HUES64 (cell line): ENCODE measurements around the gene GPHA2.

Experiments used
- H3K27ac ChIP-seq: 2 replicates; pipeline ENCODE4 v1.7.0; 2013; ENCODE audit warnings: low read depth, low read length, inconsistent platforms
- H3K27me3 ChIP-seq: 2 replicates; pipeline ENCODE4 v1.6.1; 2013; ENCODE audit warnings: mild to moderate bottlenecking, low read length; ENCODE audit not compliant: insufficient read depth
- H3K36me3 ChIP-seq: 2 replicates; pipeline ENCODE4 v1.6.1; 2013; ENCODE audit warnings: mild to moderate bottlenecking, low read length; ENCODE audit not compliant: insufficient read depth
- H3K4me1 ChIP-seq: 2 replicates; pipeline ENCODE4 v1.6.1; 2013; ENCODE audit warnings: mild to moderate bottlenecking, low read length, moderate library complexity; ENCODE audit not compliant: insufficient read depth
- H3K4me3 ChIP-seq: 2 replicates; pipeline ENCODE4 v1.5.1; 2013; ENCODE audit warnings: mild to moderate bottlenecking, low read length, moderate library complexity
- H3K9ac ChIP-seq: 2 replicates; pipeline ENCODE4 v1.6.1; 2013; ENCODE audit warnings: mild to moderate bottlenecking, low read depth, low read length
- H3K9me3 ChIP-seq: 2 replicates; pipeline ENCODE4 v1.6.1; 2013; ENCODE audit warnings: low read depth, low read length; ENCODE audit not compliant: insufficient read depth
- WGBS: fragments of 150-250, 120-280 bp; methylation state at CpG from one replicate; pipeline ENCODE4 v1.1.7; 2013; ENCODE audit warnings: missing lambda C conversion rate; 5-methylcytosine and 5-hydroxymethylcytosine counted together

GPHA2 gene

GRCh38 chr11:64897381-64898075 lies 38.2 kb downstream of the GPHA2 start:
- Histone ChIP-seq H3K36me3 (peaks cover 20% of the 10 kb centered on the region), H3K4me1 (no peaks in the 10 kb centered on the region), H3K9ac (no peak overlapping the region), H3K4me3 (no peak overlapping the region), H3K27me3 (no peaks in the 10 kb centered on the region), H3K9me3 (no peaks in the 10 kb centered on the region), H3K27ac (no peak overlapping the region)
- 96% methylated on average over 19 of the region's 19 CpGs for WGBS

DNA sequence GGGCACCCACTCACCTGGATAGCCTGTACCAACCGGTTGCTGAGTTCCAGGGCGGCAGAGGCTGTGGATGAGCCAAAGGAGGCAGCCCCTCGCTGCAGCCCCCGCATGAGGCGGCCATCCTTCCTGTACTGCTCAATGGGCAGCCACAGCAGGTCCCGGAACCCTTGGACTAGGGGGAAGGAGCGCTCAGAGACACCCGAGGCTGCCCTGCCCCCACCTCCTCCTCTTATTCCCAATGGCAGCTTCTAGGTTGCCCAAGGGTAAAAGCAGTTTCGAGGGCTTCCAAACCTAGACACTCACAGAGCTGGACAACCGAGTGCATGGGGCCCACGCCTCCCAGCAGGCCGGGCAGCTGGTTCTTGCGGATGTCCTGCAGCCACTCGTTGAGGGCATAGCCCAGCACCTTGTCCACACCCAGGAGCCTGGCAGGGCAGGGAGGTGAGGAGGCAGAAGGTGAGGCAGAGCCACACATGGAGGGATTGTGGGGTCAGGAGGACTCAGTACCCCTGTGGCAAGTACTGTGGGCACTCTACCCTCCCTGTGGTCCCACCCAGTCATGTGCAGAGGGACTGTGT lies 39.2 kb downstream of the GPHA2 start:
- H3K27ac ChIP-seq = no peak overlapping the region
- H3K36me3 ChIP-seq = peaks cover 20% of the 10 kb centered on the region
- H3K9ac ChIP-seq = no peak overlapping the region
- no peaks in the 10 kb centered on the region for H3K27me3 ChIP-seq
- H3K4me1 ChIP-seq = no peaks in the 10 kb centered on the region
- 94% methylated on average over 14 of the region's 14 CpGs for WGBS
- no peaks in the 10 kb centered on the region for H3K9me3 ChIP-seq
- no peak overlapping the region for H3K4me3 ChIP-seq

GRCh38 chr11:64894812-64895452 lies 40.8 kb downstream of the GPHA2 start:
- no peaks in the 10 kb centered on the region for H3K9me3 ChIP-seq
- peaks cover 17% of the 10 kb centered on the region for H3K36me3 ChIP-seq
- no peak overlapping the region for H3K9ac ChIP-seq
- H3K4me1 ChIP-seq = no peaks in the 10 kb centered on the region
- 95% methylated on average over 39 of the region's 39 CpGs for WGBS
- H3K4me3 ChIP-seq = no peak overlapping the region
- H3K27me3 ChIP-seq = no peaks in the 10 kb centered on the region
- H3K27ac ChIP-seq = no peak overlapping the region

GRCh38 chr11:64894070-64894811 lies 41.5 kb downstream of the GPHA2 start:
- 46% methylated on average over 14 of the region's 14 CpGs for WGBS

GRCh38 chr11:64893194-64894069 lies 42.3 kb downstream of the GPHA2 start:
- H3K4me1 ChIP-seq = peaks cover 5% of the 10 kb centered on the region; the same call in 1 of the 2 replicates
- no peaks in the 10 kb centered on the region for H3K9me3 ChIP-seq
- no peak overlapping the region for H3K4me3 ChIP-seq
- H3K27ac ChIP-seq = no peak overlapping the region
- 91% methylated on average over 24 of the region's 25 CpGs for WGBS
- peaks cover 15% of the 10 kb centered on the region for H3K36me3 ChIP-seq
- H3K9ac ChIP-seq = no peak overlapping the region
- no peaks in the 10 kb centered on the region for H3K27me3 ChIP-seq

More at GRCh38 chr11:64894070-64894811, 41.5 kb downstream of the GPHA2 start:
- Histone ChIP-seq H3K36me3 (peaks cover 17% of the 10 kb centered on the region), H3K27ac (no peak overlapping the region), H3K4me1 (no peaks in the 10 kb centered on the region), H3K9me3 (no peaks in the 10 kb centered on the region), H3K4me3 (no peak overlapping the region), H3K9ac (no peak overlapping the region), H3K27me3 (no peaks in the 10 kb centered on the region)

- H3K9ac ChIP-seq = no peak overlapping the region
- no peak overlapping the region for H3K27ac ChIP-seq
- no peaks in the 10 kb centered on the region for H3K27me3 ChIP-seq
- 93% methylated on average over 10 of the region's 10 CpGs for WGBS
- H3K36me3 ChIP-seq = peaks cover 9% of the 10 kb centered on the region; the same call in 1 of the 2 replicates
- H3K9me3 ChIP-seq = no peaks in the 10 kb centered on the region
- no peak overlapping the region for H3K4me3 ChIP-seq
- peaks cover 9% of the 10 kb centered on the region; the same call in 1 of the 2 replicates for H3K4me1 ChIP-seq
Observed at GRCh38 chr11:64892838-64893193, 42.9 kb downstream of the GPHA2 start.

- Histone ChIP-seq H3K9ac (no peak overlapping the region; the same call in 1 of the 2 replicates), H3K4me1 (peaks cover 9% of the 10 kb centered on the region; the same call in 1 of the 2 replicates), H3K36me3 (peaks cover 5% of the 10 kb centered on the region; the same call in 1 of the 2 replicates), H3K4me3 (no peak overlapping the region), H3K9me3 (no peaks in the 10 kb centered on the region), H3K27me3 (no peaks in the 10 kb centered on the region), H3K27ac (no peak overlapping the region)
- 93% methylated on average over 11 of the region's 11 CpGs for WGBS
Observed at GRCh38 chr11:64892411-64892831, 43.3 kb downstream of the GPHA2 start.

DNA sequence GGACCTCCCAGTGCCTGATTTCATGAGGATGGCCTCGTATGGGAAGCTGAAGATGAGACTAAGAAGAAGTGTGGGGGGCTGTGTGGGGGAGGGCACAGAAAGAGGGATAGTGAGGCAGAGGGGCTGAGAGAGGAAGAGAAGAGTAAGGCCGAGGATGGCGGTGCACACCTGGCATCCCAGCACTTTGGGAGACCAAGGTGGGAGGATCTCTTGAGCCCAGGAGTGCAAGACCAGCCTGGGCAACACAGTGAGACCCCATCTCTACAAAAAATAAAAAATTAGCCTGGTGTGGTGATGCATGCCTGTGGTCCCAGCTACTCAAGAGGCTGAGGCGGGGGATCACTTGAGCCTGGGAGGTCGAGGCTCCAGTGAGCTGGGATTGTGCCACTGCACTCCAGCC lies 43.8 kb downstream of the GPHA2 start:
- peaks cover 9% of the 10 kb centered on the region; the same call in 1 of the 2 replicates for H3K4me1 ChIP-seq
- H3K36me3 ChIP-seq = no peaks in the 10 kb centered on the region
- 86% methylated on average over 5 of the region's 5 CpGs for WGBS
- H3K27me3 ChIP-seq = no peaks in the 10 kb centered on the region
- no peak overlapping the region for H3K4me3 ChIP-seq
- H3K9ac ChIP-seq = no peak overlapping the region
- no peaks in the 10 kb centered on the region for H3K9me3 ChIP-seq
- no peak overlapping the region for H3K27ac ChIP-seq

GRCh38 chr11:64891215-64891848 lies 44.4 kb downstream of the GPHA2 start:
- Histone ChIP-seq H3K36me3 (no peaks in the 10 kb centered on the region), H3K4me3 (no peak overlapping the region), H3K27ac (no peak overlapping the region), H3K27me3 (no peaks in the 10 kb centered on the region), H3K9me3 (no peaks in the 10 kb centered on the region), H3K4me1 (peaks cover 9% of the 10 kb centered on the region; the same call in 1 of the 2 replicates), H3K9ac (no peak overlapping the region; the same call in 1 of the 2 replicates)
- 92% methylated on average over 25 of the region's 25 CpGs for WGBS

GRCh38 chr11:64890522-64890939 lies 45.2 kb downstream of the GPHA2 start:
- Histone ChIP-seq H3K4me1 (peaks cover 9% of the 10 kb centered on the region; the same call in 1 of the 2 replicates), H3K9ac (no peak overlapping the region), H3K9me3 (no peaks in the 10 kb centered on the region), H3K27me3 (no peaks in the 10 kb centered on the region), H3K36me3 (no peaks in the 10 kb centered on the region), H3K27ac (no peak overlapping the region), H3K4me3 (no peak overlapping the region)
- 90% methylated on average over 7 of the region's 7 CpGs for WGBS
